ENCODE measurements around the gene MOXD1.

GRCh38 chr6:132279592-132280139 lies 121.6 kb downstream of the MOXD1 start:
- TF ChIP-seq POLR2A (IDR thresholded peaks at IDR 0.05; ENCODE audit: low read depth, low read length) (no peak), TAF1 (IDR thresholded peaks at IDR 0.05; ENCODE audit: low read depth, low read length) (no peak), POLR2AphosphoS5 (IDR thresholded peaks at IDR 0.05; ENCODE audit: low read depth, low read length) (no peak)
